ENCODE measurements around the gene PTPRN2. TPM values are rescaled to one million over a fixed set of nuclear protein-coding genes. Genes with fewer than 3 reads are reported as not detected.

The PTPRN2 gene
- total and polyA plus RNA-seq, 7 donors, result 3.2 to 7.1 (median 5.5) TPM

DNA sequence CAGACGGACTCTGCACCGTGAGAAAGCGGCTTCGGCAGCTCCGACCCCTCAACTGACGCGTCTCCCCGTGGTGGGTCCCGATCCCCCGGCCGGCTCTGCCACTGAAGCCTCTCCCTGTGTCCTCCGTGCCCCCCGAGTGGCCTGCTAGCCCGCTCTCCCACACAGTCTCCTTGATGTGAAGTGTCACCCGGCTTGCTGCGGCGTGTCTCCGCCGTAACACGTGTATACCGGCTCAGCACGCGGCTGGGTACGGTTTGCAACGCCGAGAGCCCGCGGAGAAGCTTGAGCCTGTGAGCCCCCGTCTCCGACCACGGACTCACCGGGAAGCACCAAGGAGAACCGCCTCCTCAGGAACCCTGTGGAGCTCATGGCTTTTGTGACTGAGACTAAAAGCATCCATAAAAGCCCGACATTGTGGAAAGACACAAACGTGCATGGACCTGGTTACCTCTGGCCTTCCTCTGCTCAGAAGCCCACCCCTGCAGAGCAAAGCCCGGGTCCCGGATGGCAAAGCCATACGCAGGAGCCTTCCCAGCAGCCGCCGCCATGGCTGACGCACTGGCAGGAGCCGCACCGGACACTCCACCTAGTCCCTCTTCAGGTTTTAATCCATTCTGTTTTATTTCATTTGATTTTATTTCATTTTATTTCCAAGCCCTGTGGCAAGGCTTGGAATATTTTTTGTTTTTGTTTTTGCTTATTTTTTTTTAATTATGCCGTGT lies 17.0 kb downstream of the PTPRN2 start:
- no peaks in the 10 kb centered on the region for H3K36me3 ChIP-seq
- TF ChIP-seq POLR2AphosphoS5 (IDR thresholded peaks at IDR 0.05) (no peak), POLR2A (IDR thresholded peaks at IDR 0.05) (no peak), EP300 (IDR thresholded peaks at IDR 0.05) (no peak)
- TF ChIP-seq, protein P1, sequence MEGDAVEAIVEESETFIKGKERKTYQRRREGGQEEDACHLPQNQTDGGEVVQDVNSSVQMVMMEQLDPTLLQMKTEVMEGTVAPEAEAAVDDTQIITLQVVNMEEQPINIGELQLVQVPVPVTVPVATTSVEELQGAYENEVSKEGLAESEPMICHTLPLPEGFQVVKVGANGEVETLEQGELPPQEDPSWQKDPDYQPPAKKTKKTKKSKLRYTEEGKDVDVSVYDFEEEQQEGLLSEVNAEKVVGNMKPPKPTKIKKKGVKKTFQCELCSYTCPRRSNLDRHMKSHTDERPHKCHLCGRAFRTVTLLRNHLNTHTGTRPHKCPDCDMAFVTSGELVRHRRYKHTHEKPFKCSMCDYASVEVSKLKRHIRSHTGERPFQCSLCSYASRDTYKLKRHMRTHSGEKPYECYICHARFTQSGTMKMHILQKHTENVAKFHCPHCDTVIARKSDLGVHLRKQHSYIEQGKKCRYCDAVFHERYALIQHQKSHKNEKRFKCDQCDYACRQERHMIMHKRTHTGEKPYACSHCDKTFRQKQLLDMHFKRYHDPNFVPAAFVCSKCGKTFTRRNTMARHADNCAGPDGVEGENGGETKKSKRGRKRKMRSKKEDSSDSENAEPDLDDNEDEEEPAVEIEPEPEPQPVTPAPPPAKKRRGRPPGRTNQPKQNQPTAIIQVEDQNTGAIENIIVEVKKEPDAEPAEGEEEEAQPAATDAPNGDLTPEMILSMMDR (IDR thresholded peaks at IDR 0.05), result no peak
- DNase-seq, result no peak
- no peak overlapping the region for H3K4me3 ChIP-seq
- 91 to 94% methylated on average over 44 of the region's 44 CpGs for WGBS, 2 donors
- no peak overlapping the region for H3K27ac ChIP-seq
- intact Hi-C loops (cut with DNase I), result no loop called here
- H3K4me1 ChIP-seq, result peaks cover 0 to 19% (median 4%) of the 10 kb centered on the region in 4 donors
- H3K27me3 ChIP-seq, result peaks cover 0 to 36% (median 28%) of the 10 kb centered on the region in 3 donors
- H3K9me3 ChIP-seq, result no peaks in the 10 kb centered on the region

DNA sequence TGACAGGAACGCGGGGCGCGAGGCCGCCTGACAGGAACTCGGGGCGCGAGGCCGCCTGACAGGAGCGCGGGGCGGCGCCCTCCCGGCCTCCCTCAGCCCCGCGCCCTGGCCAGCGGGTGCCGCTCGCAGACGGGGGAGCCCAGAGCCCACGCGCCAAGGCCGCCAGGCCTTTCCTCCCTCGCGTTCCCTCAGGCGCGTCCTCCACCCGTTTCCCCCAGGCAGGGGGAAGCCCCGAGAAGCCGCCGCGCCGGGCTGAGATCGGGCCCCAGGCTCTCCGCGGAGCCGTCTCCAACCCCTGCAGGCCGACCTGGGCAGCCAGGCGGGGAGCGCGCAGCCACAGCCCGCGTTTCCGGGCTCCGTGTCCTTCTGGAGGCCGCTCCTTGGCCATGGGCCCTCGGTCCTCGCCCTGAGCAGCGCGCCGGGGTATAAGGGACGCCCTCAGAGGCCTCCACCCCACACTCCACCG lies 17.7 kb downstream of the PTPRN2 start:
- intact Hi-C loops (cut with DNase I), result no loop called here
- TF ChIP-seq EP300 (IDR thresholded peaks at IDR 0.05) (no peak), POLR2AphosphoS5 (IDR thresholded peaks at IDR 0.05) (no peak), POLR2A (IDR thresholded peaks at IDR 0.05) (no peak)
- TF ChIP-seq, protein P1 (IDR thresholded peaks at IDR 0.05), result no peak
- H3K27me3 ChIP-seq, result peaks cover 0 to 36% (median 28%) of the 10 kb centered on the region in 3 donors
- DNase-seq, result no peak
- H3K27ac ChIP-seq, result no peak overlapping the region
- H3K9me3 ChIP-seq, result no peaks in the 10 kb centered on the region
- H3K4me3 ChIP-seq, result peak overlapping the region in 1 of 4 donors; percentile 25
- peaks cover 0 to 19% (median 4%) of the 10 kb centered on the region in 4 donors for H3K4me1 ChIP-seq
- WGBS, 2 donors, result 7 to 13% methylated on average over 53 of the region's 53 CpGs
- H3K36me3 ChIP-seq, result no peaks in the 10 kb centered on the region

DNA sequence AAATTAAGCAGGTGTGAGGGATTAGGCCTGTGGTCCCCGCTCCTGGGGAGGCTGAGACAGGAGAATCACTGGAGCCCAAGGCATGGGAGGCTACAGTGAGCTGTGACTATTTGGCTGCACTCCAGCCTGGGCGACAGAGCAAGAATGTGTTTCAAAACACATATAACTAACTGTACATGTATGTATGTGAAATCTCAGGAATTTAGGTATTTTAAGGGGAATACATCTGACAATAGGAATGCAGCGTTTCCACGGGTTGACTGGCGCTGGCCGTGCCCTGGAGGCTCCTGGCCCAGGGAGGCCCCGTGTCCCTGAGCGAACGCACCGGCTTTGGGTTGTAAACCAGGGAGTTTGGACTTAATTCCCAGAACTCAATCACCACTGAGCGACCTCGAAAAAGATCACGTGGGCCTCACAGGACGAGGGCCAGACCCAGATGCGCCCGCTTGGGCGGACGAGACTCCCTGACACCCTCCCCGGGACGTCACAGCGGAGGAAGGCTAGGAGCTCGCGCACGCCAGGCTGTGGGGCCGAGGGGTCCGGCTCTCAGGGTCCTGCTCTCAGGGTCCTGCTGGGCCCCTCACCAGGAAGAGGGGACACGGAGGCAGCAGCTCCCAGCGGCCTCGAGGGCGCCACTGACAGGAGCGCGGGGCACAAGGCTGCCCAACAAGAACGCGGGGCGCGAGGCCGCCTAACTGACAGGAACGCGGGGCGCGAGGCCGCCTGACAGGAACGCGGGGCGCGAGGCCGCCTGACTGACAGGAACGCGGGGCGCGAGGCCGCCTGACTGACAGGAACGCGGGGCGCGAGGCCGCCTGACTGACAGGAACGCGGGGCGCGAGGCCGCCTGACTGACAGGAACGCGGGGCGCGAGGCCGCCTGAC lies 18.4 kb downstream of the PTPRN2 start:
- no peak for DNase-seq
- peaks cover 0 to 25% (median 4%) of the 10 kb centered on the region in 4 donors for H3K4me1 ChIP-seq
- intact Hi-C loops (cut with DNase I), result no loop called here
- TF ChIP-seq POLR2A (IDR thresholded peaks at IDR 0.05), result no peak
- TF ChIP-seq POLR2AphosphoS5 (IDR thresholded peaks at IDR 0.05), result no peak
- TF ChIP-seq, protein P1 (IDR thresholded peaks at IDR 0.05), result no peak
- no peak for TF ChIP-seq EP300 (IDR thresholded peaks at IDR 0.05)
- 59 to 63% methylated on average over 61 to 65 of the region's 67 CpGs for WGBS, 2 donors
- H3K4me3 ChIP-seq, result peak overlapping the region in 1 of 4 donors; percentile 25
- no peaks in the 10 kb centered on the region for H3K9me3 ChIP-seq
- no peak overlapping the region for H3K27ac ChIP-seq
- no peaks in the 10 kb centered on the region for H3K36me3 ChIP-seq
- H3K27me3 ChIP-seq, result peaks cover 0 to 36% (median 28%) of the 10 kb centered on the region in 3 donors

DNA sequence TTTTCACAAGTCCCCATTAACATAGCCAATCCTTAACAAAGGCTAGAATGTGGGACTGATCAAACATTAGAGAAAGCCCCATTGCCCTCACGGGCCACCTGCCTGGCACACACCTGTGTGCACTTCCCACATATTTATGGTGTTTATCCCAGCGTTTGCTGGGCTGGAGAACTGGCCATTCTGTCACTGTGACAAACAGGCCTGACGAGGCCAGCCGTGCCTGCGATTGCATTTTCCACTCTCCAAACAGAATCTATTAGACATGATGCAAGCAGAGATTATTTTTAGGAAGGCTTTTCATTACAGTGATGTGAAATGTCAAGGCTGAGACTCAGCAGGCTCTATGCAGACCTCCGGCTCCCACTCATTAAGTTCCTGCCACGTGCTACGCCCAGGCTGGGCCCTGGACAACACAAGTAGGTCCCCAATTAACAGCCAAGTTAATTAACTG lies 20.4 kb downstream of the PTPRN2 start:
- H3K4me1 ChIP-seq, result peaks cover 0 to 22% (median 4%) of the 10 kb centered on the region in 4 donors
- H3K27me3 ChIP-seq, result peaks cover 0 to 36% (median 28%) of the 10 kb centered on the region in 3 donors
- intact Hi-C loops (cut with DNase I), result no loop called here
- peak overlapping the region in 1 of 4 donors; percentile 24 for H3K27ac ChIP-seq
- DNase-seq, result no peak
- no peaks in the 10 kb centered on the region for H3K36me3 ChIP-seq
- H3K4me3 ChIP-seq, result no peak overlapping the region
- peak in 2 of 4 donors; percentile 34 to 77 for TF ChIP-seq EP300 (IDR thresholded peaks at IDR 0.05)
- TF ChIP-seq, protein P1 (IDR thresholded peaks at IDR 0.05), result no peak
- TF ChIP-seq POLR2AphosphoS5 (IDR thresholded peaks at IDR 0.05), result peak in 3 of 4 donors; percentile 33 to 67 (median 43)
- no peaks in the 10 kb centered on the region for H3K9me3 ChIP-seq
- WGBS, 2 donors, result 32 to 56% methylated on average over 8 of the region's 8 CpGs

Data from sigmoid colon (tissue), 7 donors.